AML-193 (cell line): ENCODE results near the gene AGA.

Experiments
- DNase-seq, 2 experiments: peaks; one replicate each; lab custom pipeline; 2025; lab: John Stamatoyannopoulos, UW

AGA gene

DNA sequence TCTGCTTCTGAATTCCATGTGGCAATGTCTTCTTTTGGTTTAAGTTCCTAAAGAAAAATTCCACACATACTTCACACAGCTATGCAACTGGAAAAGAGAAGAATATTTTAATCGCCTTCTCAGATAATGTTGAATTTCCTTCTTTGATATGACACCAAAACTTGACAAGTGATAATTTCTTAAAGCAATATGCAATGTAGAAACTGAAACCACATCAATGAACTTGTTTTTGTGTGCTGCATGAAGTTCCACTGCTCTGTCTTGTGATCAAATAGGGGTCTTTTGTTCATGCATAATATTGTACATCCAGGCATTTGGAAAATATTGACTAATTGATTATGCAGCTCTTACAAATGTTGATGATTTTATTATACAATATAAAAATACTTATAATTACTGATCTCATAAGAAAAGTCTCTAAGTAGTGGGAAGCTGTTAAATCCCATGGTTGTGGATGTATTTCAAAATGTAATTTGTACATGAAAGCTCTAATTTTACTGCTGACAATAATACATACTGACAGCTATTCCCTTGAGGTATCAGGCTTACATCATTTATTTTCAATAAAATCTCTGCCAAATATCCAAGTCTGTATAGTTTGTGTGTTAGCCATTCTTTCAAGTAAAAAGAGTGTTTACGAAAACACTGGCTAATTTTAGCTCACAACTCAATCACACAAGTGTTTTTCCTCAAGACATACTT lies 56.5 kb downstream of the AGA start:
- DNase-seq: no peak

GRCh38 chr4:177384856-177385397 lies 57.3 kb downstream of the AGA start:
- DNase-seq: no peak

DNA sequence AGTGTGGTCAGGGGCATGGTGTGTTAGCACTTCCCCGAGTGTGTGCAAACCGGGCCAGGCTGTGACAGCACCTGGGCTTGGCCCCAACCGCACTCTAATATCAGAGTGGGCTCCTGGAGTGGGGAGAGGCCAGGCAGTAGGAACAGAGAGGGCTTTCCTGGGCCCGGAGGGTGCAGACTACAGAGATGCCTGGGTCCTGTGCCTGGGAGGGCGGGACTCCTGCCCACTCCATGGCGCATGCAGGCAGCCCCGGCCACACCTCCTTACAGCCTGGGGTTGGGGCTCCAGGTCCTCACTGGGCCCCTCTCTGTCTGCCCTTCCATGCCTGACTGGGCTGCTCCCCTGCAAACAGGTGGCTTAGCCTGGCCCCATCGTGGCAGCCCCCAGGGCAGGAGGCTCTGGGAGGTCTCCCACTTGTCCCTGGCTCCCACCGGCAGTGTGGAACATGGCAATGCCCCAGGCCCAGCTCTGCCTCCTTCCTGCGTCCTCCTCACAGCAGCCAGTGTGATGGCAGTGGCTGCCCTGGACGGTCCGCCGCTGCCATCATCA lies 60.4 kb downstream of the AGA start:
- no peak for DNase-seq
